ENCODE results near the gene MINDY4.

Gene MINDY4

GRCh38 chr7:30913821-30914515 is 142.8 kb downstream of the MINDY4 start:
- FAIRE-seq = peak; percentile 58
- no peak for DNase-seq (ENCODE audit: low spot score)

GRCh38 chr7:30914596-30914995 is 143.4 kb downstream of the MINDY4 start:
- DNase-seq (ENCODE audit: low spot score) (peak; percentile 86), FAIRE-seq (no peak)

GRCh38 chr7:30915005-30915601 is 143.9 kb downstream of the MINDY4 start:
- peak; percentile 41 for DNase-seq (ENCODE audit: low spot score)
- no peak for FAIRE-seq

GRCh38 chr7:30915751-30916150 is 144.5 kb downstream of the MINDY4 start:
- DNase-seq (ENCODE audit: low spot score) (no peak), FAIRE-seq (no peak)

GRCh38 chr7:30916255-30916654 is 145.0 kb downstream of the MINDY4 start:
- no peak for DNase-seq (ENCODE audit: low spot score)
- FAIRE-seq = no peak

GRCh38 chr7:30916767-30917166 is 145.6 kb downstream of the MINDY4 start:
- no peak for FAIRE-seq

GRCh38 chr7:30917216-30917893 is 146.1 kb downstream of the MINDY4 start:
- no peak for DNase-seq (ENCODE audit: low spot score)
- FAIRE-seq = peak; percentile 40

More at GRCh38 chr7:30916767-30917166, 145.6 kb downstream of the MINDY4 start:
- DNase-seq (ENCODE audit: low spot score) = no peak

- DNase-seq (ENCODE audit: low spot score) (no peak), FAIRE-seq (no peak)
These were observed 147.5 kb downstream of the MINDY4 start for GRCh38 chr7:30918676-30919075.

- peak; percentile 57 for DNase-seq (ENCODE audit: low spot score)
- FAIRE-seq = no peak
These were observed 148.9 kb downstream of the MINDY4 start for GRCh38 chr7:30920021-30920583.

GRCh38 chr7:30920584-30921539 is 149.6 kb downstream of the MINDY4 start:
- FAIRE-seq (peak; percentile 94), DNase-seq (ENCODE audit: low spot score) (peak; percentile 90)

- FAIRE-seq (peak; percentile 52), DNase-seq (ENCODE audit: low spot score) (no peak)
These were observed 150.6 kb downstream of the MINDY4 start for GRCh38 chr7:30921540-30922401.

- no peak for DNase-seq (ENCODE audit: low spot score)
- no peak for FAIRE-seq
These were observed 151.4 kb downstream of the MINDY4 start for GRCh38 chr7:30922596-30922995.

- FAIRE-seq (peak; percentile 53), DNase-seq (ENCODE audit: low spot score) (no peak)
These were observed 152.0 kb downstream of the MINDY4 start for GRCh38 chr7:30923009-30923773.

- FAIRE-seq (peak; percentile 56), DNase-seq (ENCODE audit: low spot score) (no peak)
These were observed 152.7 kb downstream of the MINDY4 start for GRCh38 chr7:30923774-30924413.

GRCh38 chr7:30924624-30925023 is 153.4 kb downstream of the MINDY4 start:
- no peak for DNase-seq (ENCODE audit: low spot score)
- peak; percentile 70 for FAIRE-seq

GRCh38 chr7:30925117-30925516 is 153.9 kb downstream of the MINDY4 start:
- no peak for FAIRE-seq

GRCh38 chr7:30925913-30926312 is 154.7 kb downstream of the MINDY4 start:
- peak; percentile 79 for FAIRE-seq
- no peak for DNase-seq (ENCODE audit: low spot score)

More at GRCh38 chr7:30925117-30925516, 153.9 kb downstream of the MINDY4 start:
- DNase-seq (ENCODE audit: low spot score) = no peak

- DNase-seq (ENCODE audit: low spot score) = no peak
- no peak for FAIRE-seq
These were observed 155.1 kb downstream of the MINDY4 start for GRCh38 chr7:30926313-30926712.

- DNase-seq (ENCODE audit: low spot score) (no peak), FAIRE-seq (no peak)
These were observed 155.8 kb downstream of the MINDY4 start for GRCh38 chr7:30927040-30927439.

Data from urothelium cell line (cell line).